ENCODE measurements around the gene PPT2. TPM values are rescaled to one million over a fixed set of nuclear protein-coding genes. Genes with fewer than 3 reads are reported as not detected.
"Not testable (repeated sequence)": the region's sequence is repeated elsewhere in the genome, so short reads cannot be mapped to it uniquely, and the experiment has no call there.

Gene PPT2
- polyA plus RNA-seq, 1 donor from 2014 or later = 330 TPM

DNA sequence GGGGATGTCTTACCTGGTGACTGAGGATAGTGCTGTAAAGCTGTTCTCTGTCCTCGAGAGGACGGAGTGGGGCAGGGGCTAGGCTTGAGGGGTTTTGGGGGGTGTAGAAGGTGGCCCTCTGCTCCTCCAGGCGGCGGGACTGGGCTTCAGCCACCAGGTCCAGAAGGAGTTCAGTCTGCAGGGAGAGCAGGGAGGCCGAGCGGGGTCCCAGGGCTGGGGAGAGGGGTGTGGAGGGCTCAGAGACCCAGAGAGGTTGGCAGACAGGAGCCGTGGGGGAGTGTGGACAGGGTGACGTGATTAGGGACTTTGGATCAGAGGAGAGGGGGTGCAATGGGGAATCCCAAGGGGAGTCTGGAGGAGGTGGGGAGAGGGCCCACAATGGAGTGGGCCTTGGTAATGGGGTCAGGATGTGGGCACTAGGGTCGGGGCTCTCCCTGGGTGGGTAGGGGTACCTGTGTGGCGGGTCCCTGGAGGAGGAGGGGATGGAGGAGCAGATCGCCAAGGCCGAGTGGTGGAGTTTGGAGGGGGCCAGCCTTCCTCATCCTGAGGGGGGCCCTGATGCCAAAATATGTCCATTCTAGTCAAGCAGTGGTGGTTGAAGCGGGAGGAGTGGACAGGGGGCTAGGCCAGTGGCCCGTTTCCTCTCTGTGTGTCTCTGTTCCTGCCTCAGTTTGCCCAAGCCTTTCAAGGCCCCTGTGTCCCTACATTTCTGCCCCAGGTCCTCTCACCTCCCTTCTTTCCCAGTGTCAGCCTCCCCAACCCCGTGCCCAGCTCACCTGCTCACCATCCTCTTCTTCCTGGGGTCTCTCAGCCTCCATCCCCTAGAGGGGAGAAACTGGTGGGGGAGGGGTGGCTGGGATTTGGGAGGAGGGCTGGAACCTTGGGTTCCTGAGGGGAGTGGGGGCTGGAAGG lies 38.0 kb downstream of the PPT2 start:
- no peaks in the 10 kb centered on the region for H3K9me2 ChIP-seq (ENCODE audit: insufficient read depth, low read length)
- H3K9ac ChIP-seq (ENCODE audit: low read length) = no peak overlapping the region
- peak overlapping the region; percentile 91 for H3K27ac ChIP-seq (ENCODE audit: low read length)
- H3K9me3 ChIP-seq (ENCODE audit: low read length) = no peaks in the 10 kb centered on the region
- H4K20me1 ChIP-seq (ENCODE audit: insufficient read depth) = no peaks in the 10 kb centered on the region
- H3F3A ChIP-seq (ENCODE audit: insufficient read depth, low read length, poor library complexity, severe bottlenecking) = peaks cover 5% of the 10 kb centered on the region
- H3K79me2 ChIP-seq (replicated peaks; ENCODE audit: insufficient read depth, low read length) = peaks cover 17% of the 10 kb centered on the region
- no peak for TF ChIP-seq MXI1 (conservative IDR thresholded peaks at IDR 0.05; ENCODE audit: poor library complexity, severe bottlenecking)
- TF ChIP-seq CTCF (IDR thresholded peaks at IDR 0.05; ENCODE audit: poor library complexity, severe bottlenecking) = no peak
- TF ChIP-seq SMC3 (conservative IDR thresholded peaks at IDR 0.05; ENCODE audit: poor library complexity) = no peak
- TF ChIP-seq POLR2AphosphoS5 (IDR thresholded peaks at IDR 0.05) = no peak
- TF ChIP-seq REST (IDR thresholded peaks at IDR 0.05; ENCODE audit: borderline replicate concordance) = no peak
- no peak for TF ChIP-seq EZH2 (IDR thresholded peaks at IDR 0.05; ENCODE audit: borderline replicate concordance, insufficient read depth, low read length, poor library complexity, severe bottlenecking)
- TF ChIP-seq RAD21 (conservative IDR thresholded peaks at IDR 0.05) = no peak
- H3K4me3 ChIP-seq (ENCODE audit: low read length) = no peak overlapping the region
- H3K27me3 ChIP-seq (ENCODE audit: insufficient read depth, low read depth, low read length) = no peaks in the 10 kb centered on the region
- no peak overlapping the region for H2AFZ ChIP-seq (ENCODE audit: low read depth, low read length)
- H3K36me3 ChIP-seq (ENCODE audit: insufficient read depth, low read length) = no peaks in the 10 kb centered on the region
- no peak overlapping the region for H3K4me2 ChIP-seq (ENCODE audit: low read length)

- H3F3A ChIP-seq (ENCODE audit: insufficient read depth, low read length, poor library complexity, severe bottlenecking) = peaks cover 5% of the 10 kb centered on the region
- no peak within 1 kb of the TSS for H3K4me3 ChIP-seq (ENCODE audit: low read length)
- H3K9me2 ChIP-seq (ENCODE audit: insufficient read depth, low read length) = no peaks in the 10 kb centered on the region
- H3K4me2 ChIP-seq (ENCODE audit: low read length) = no peak within 1 kb of the TSS
- H3K9ac ChIP-seq (ENCODE audit: low read length) = no peak within 1 kb of the TSS
- no peaks in the 10 kb centered on the region for H3K9me3 ChIP-seq (ENCODE audit: low read length)
- H3K36me3 ChIP-seq (ENCODE audit: insufficient read depth, low read length) = no peaks in the 10 kb centered on the region
- H2AFZ ChIP-seq (ENCODE audit: low read depth, low read length) = no peak within 1 kb of the TSS
- H3K27me3 ChIP-seq (ENCODE audit: insufficient read depth, low read depth, low read length) = no peaks in the 10 kb centered on the region
- H3K27ac ChIP-seq (ENCODE audit: low read length) = peak within 1 kb of the TSS; percentile 91
- no peak for TF ChIP-seq POLR2AphosphoS5 (IDR thresholded peaks at IDR 0.05)
- no peak for TF ChIP-seq RAD21 (conservative IDR thresholded peaks at IDR 0.05)
- no peak for TF ChIP-seq EZH2 (IDR thresholded peaks at IDR 0.05; ENCODE audit: borderline replicate concordance, insufficient read depth, low read length, poor library complexity, severe bottlenecking)
- TF ChIP-seq EP300 (conservative IDR thresholded peaks at IDR 0.05; ENCODE audit: poor library complexity, severe bottlenecking) = no peak
- TF ChIP-seq MXI1 (conservative IDR thresholded peaks at IDR 0.05; ENCODE audit: poor library complexity, severe bottlenecking) = no peak
- TF ChIP-seq CTCF (IDR thresholded peaks at IDR 0.05; ENCODE audit: poor library complexity, severe bottlenecking) = no peak
- no peak for TF ChIP-seq REST (IDR thresholded peaks at IDR 0.05; ENCODE audit: borderline replicate concordance)
- no peak for TF ChIP-seq SMC3 (conservative IDR thresholded peaks at IDR 0.05; ENCODE audit: poor library complexity)
- no peak for TF ChIP-seq TAF1 (IDR thresholded peaks at IDR 0.05; ENCODE audit: low read depth)
- H3K79me2 ChIP-seq (replicated peaks; ENCODE audit: insufficient read depth, low read length) = peaks cover 17% of the 10 kb centered on the region
- H4K20me1 ChIP-seq (ENCODE audit: insufficient read depth) = no peaks in the 10 kb centered on the region
Observed at GRCh38 chr6:32192608-32193039, 38.7 kb downstream of the PPT2 start, which contains the start of gene GPSM3. TSS of gene GPSM3 (minus strand) at chr6:32192643. CDS start at chr6:32192513, 130 bp downstream.

DNA sequence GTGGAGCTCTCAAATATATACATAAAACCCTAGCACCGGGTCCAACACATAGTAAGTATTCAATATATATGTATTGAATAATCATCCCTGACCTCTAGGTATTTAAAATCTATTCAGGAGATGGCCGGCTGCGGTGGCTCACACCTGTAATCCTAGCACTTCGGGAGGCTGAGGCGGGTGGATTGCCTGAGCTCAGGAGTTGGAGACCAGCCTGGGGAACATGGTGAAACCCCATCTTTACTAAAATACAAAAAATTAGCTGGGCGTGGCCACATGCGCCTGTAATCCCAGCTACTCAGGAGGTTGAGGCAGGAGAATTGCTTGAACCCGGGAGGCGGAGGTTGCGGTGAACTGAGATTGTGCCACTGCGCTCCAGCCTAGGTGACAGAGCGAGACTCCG lies 39.2 kb downstream of the PPT2 start:
- H3K36me3 ChIP-seq (ENCODE audit: insufficient read depth, low read length); H3K9me2 ChIP-seq (ENCODE audit: insufficient read depth, low read length); H3F3A ChIP-seq (ENCODE audit: insufficient read depth, low read length, poor library complexity, severe bottlenecking); H4K20me1 ChIP-seq (ENCODE audit: insufficient read depth); H3K4me3 ChIP-seq (ENCODE audit: low read length); H3K27ac ChIP-seq (ENCODE audit: low read length); H3K27me3 ChIP-seq (ENCODE audit: insufficient read depth, low read depth, low read length); H3K9ac ChIP-seq (ENCODE audit: low read length); H2AFZ ChIP-seq (ENCODE audit: low read depth, low read length); H3K9me3 ChIP-seq (ENCODE audit: low read length); H3K4me2 ChIP-seq (ENCODE audit: low read length): not testable (repeated sequence)
- H3K79me2 ChIP-seq (replicated peaks; ENCODE audit: insufficient read depth, low read length) = peaks cover 17% of the 10 kb centered on the region

Measured in neural cell (in vitro differentiated cells).